HEK293 (cell line): ENCODE results near the gene CTNNA2.

ENCODE experiments used
- BCL11A ChIP-seq: fragments of 450-650 bp; formaldehyde crosslinking; IDR thresholded peaks from 2 replicates; pipeline ENCODE4 v1.5.1; 2016; ENCODE audit warnings: low read depth, missing biosample characterization, missing genetic modification characterization
- GLI4 ChIP-seq: fragments of 450-650 bp; formaldehyde crosslinking; IDR thresholded peaks from 2 replicates; pipeline ENCODE4 v1.5.1; 2016; ENCODE audit warnings: missing biosample characterization, missing genetic modification characterization
- SCRT2 ChIP-seq: fragments of 450-650 bp; formaldehyde crosslinking; IDR thresholded peaks from 2 replicates; pipeline ENCODE4 v1.5.1; 2016; ENCODE audit warnings: missing biosample characterization, missing genetic modification characterization
- TCF7L2 ChIP-seq: IDR thresholded peaks from 2 replicates; pipeline ENCODE4 v1.6.1; 2011; ENCODE audit warnings: low read depth, mild to moderate bottlenecking, inconsistent platforms, low read length, moderate library complexity, borderline replicate concordance
- ZBTB21 ChIP-seq: fragments of 450-650 bp; formaldehyde crosslinking; IDR thresholded peaks from 2 replicates; pipeline ENCODE4 v1.5.1; 2017; ENCODE audit warnings: missing biosample characterization, missing genetic modification characterization
- ZNF274 ChIP-seq, 2 experiments: fragments of 200-500 bp in 1 of 2; fragments of 450-650 bp in 1 of 2; sonication (Bioruptor generic) in 1 of 2; formaldehyde crosslinking in 1 of 2; IDR thresholded peaks; 2 replicates each; pipeline versions ENCODE4 v1.5.1 to v1.6.1; 2014 to 2016; ENCODE audit warnings: borderline replicate concordance in 1 of 2, inconsistent platforms in 1 of 2, low read length in 1 of 2, missing biosample characterization in 1 of 2, missing genetic modification characterization in 1 of 2
- ZNF350 ChIP-seq: fragments of 450-650 bp; formaldehyde crosslinking; IDR thresholded peaks from 2 replicates; pipeline ENCODE4 v1.5.0; 2017; ENCODE audit warnings: missing biosample characterization, mild to moderate bottlenecking, missing genetic modification characterization
- ZNF473 ChIP-seq: fragments of 450-650 bp; formaldehyde crosslinking; IDR thresholded peaks from 2 replicates; pipeline ENCODE4 v1.5.1; 2017; ENCODE audit warnings: missing biosample characterization, missing genetic modification characterization
- ZNF654 ChIP-seq: fragments of 450-650 bp; formaldehyde crosslinking; IDR thresholded peaks from 2 replicates; pipeline ENCODE4 v1.5.1; 2016; ENCODE audit warnings: low read depth, missing biosample characterization, missing genetic modification characterization
- ZNF658 ChIP-seq: fragments of 450-650 bp; formaldehyde crosslinking; IDR thresholded peaks from 2 replicates; pipeline ENCODE4; 2016; ENCODE audit warnings: missing biosample characterization, missing genetic modification characterization
- ZNF76 ChIP-seq: fragments of 450-650 bp; formaldehyde crosslinking; IDR thresholded peaks from 2 replicates; pipeline ENCODE4; 2016; ENCODE audit warnings: low read depth, missing biosample characterization, missing genetic modification characterization, borderline replicate concordance
- TF ChIP-seq, protein P1 (sequence below): fragments of 450-650 bp; formaldehyde crosslinking; IDR thresholded peaks from 2 replicates; pipeline ENCODE4 v1.5.1; 2016; ENCODE audit warnings: missing biosample characterization, missing genetic modification characterization

DNA sequence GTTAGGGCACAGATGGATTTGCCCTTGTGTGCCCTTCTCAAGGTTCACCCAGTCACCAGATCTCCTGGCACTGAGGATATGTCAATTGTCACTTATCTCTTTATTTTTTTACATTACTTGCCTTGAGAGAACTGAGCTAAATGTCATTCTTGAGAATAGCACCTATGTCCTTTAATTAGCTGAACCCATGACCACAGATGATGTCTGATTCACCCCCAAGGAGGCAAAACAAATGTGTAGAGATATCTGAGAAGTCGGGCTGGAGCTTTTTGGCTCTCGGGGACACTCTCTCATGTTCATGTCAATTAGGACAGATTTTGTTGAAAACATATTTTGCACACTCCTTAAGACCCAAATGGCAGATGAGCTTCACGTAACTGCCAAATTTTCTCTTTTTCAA, 963.1 kb downstream of the CTNNA2 start:
- TF ChIP-seq TCF7L2 (no peak), ZBTB21 (tag by site-specific recombination) (no peak), ZNF658 (tag by site-specific recombination) (no peak), ZNF76 (no peak), ZNF350 (tag by site-specific recombination) (no peak), BCL11A (no peak), ZNF274 (IDR thresholded peaks at IDR 0.05; ENCODE audit: low read length) (no peak), ZNF274 (tag by site-specific recombination; IDR thresholded peaks at IDR 0.05; ENCODE audit: borderline replicate concordance) (no peak), GLI4 (no peak), ZNF654 (no peak), ZNF473 (tag by site-specific recombination) (no peak), SCRT2 (tag by site-specific recombination) (no peak)
- TF ChIP-seq, protein P1, sequence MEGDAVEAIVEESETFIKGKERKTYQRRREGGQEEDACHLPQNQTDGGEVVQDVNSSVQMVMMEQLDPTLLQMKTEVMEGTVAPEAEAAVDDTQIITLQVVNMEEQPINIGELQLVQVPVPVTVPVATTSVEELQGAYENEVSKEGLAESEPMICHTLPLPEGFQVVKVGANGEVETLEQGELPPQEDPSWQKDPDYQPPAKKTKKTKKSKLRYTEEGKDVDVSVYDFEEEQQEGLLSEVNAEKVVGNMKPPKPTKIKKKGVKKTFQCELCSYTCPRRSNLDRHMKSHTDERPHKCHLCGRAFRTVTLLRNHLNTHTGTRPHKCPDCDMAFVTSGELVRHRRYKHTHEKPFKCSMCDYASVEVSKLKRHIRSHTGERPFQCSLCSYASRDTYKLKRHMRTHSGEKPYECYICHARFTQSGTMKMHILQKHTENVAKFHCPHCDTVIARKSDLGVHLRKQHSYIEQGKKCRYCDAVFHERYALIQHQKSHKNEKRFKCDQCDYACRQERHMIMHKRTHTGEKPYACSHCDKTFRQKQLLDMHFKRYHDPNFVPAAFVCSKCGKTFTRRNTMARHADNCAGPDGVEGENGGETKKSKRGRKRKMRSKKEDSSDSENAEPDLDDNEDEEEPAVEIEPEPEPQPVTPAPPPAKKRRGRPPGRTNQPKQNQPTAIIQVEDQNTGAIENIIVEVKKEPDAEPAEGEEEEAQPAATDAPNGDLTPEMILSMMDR (tag by site-specific recombination) = no peak
